Smooth muscle cell of the umbilical artery (primary cell): Measurements from ENCODE around the gene SPATA31A7. TPM values are rescaled to one million over a fixed set of nuclear protein-coding genes. Genes with fewer than 3 reads are reported as not detected.

Experiments used
- total RNA-seq: library from RNA; depleted of rRNA; stranded (reverse); fragments of >200 nt; gene quantifications from 2 replicates; pipeline ENCODE4 v1.2.3, GENCODE V29; 2014

Gene SPATA31A7
- not detected in 2 replicates for total RNA-seq

GRCh38 chr9:61189736-61190135, at the start of gene SPATA31A7:
Gene SPATA31A7, plus strand, starts transcription at chr9:61190036. Its CDS starts 29 bp downstream, at chr9:61190065.

